ENCODE measurements around the gene OR4E2.

OR4E2 gene

GRCh38 chr14:21673718-21674117 lies 20.1 kb downstream of the OR4E2 start, which contains the start of gene OR4E1:
OR4E1 (minus strand) TSS chr14:21673818; CDS start chr14:21670935, 2,883 bp downstream.
- H3K4me2 ChIP-seq (ENCODE audit: insufficient read depth, low read length) = no peak within 1 kb of the TSS
- H4K20me1 ChIP-seq (ENCODE audit: insufficient read depth, low read length) = no peaks in the 10 kb centered on the region
- H3K36me3 ChIP-seq (ENCODE audit: insufficient read depth, low read length) = no peaks in the 10 kb centered on the region
- no peaks in the 10 kb centered on the region for H3K79me2 ChIP-seq (ENCODE audit: insufficient read depth, low read length)
- no peak within 1 kb of the TSS for H3K9ac ChIP-seq (ENCODE audit: low read depth, low read length)
- no peak within 1 kb of the TSS for H2AFZ ChIP-seq (ENCODE audit: low read depth, low read length)
- DNase-seq (no peak), ATAC-seq (ENCODE audit: insufficient read depth, low read depth) (no peak)
- H3K4me3 ChIP-seq (ENCODE audit: low read depth in 1 of 2, low read length in 2 of 2) = no peak within 1 kb of the TSS; a peak in 1 of 4 replicates
- no peak within 1 kb of the TSS for H3K27ac ChIP-seq (ENCODE audit: low read length)
- no peak for TF ChIP-seq EZH2 (IDR thresholded peaks at IDR 0.05; ENCODE audit: borderline replicate concordance, low read depth, low read length, severe bottlenecking)
- no peak for TF ChIP-seq CTCF (IDR thresholded peaks at IDR 0.05; ENCODE audit: borderline replicate concordance, extremely low read depth, low read length, poor library complexity, severe bottlenecking)
- H3K27me3 ChIP-seq (ENCODE audit: insufficient read depth, low read length, poor library complexity) = peaks cover 13% of the 10 kb centered on the region
- no peaks in the 10 kb centered on the region for H3K4me1 ChIP-seq (ENCODE audit: insufficient read depth, low read length)
- peaks cover 2% of the 10 kb centered on the region for H3K9me3 ChIP-seq (ENCODE audit: insufficient read depth, low read length, severe bottlenecking)

- DNase-seq = no peak
- H3K4me2 ChIP-seq (ENCODE audit: insufficient read depth, low read length) = no peak overlapping the region
- TF ChIP-seq EZH2 (IDR thresholded peaks at IDR 0.05; ENCODE audit: borderline replicate concordance, low read depth, low read length, severe bottlenecking) (no peak), CTCF (IDR thresholded peaks at IDR 0.05; ENCODE audit: borderline replicate concordance, extremely low read depth, low read length, poor library complexity, severe bottlenecking) (no peak)
- no peak overlapping the region for H3K4me3 ChIP-seq (ENCODE audit: low read depth in 1 of 2, low read length in 2 of 2)
- no peaks in the 10 kb centered on the region for H3K79me2 ChIP-seq (ENCODE audit: insufficient read depth, low read length)
- peaks cover 2% of the 10 kb centered on the region for H3K9me3 ChIP-seq (ENCODE audit: insufficient read depth, low read length, severe bottlenecking)
- H3K4me1 ChIP-seq (ENCODE audit: insufficient read depth, low read length) = no peaks in the 10 kb centered on the region
- no peak for ATAC-seq (ENCODE audit: insufficient read depth, low read depth)
- no peak overlapping the region for H2AFZ ChIP-seq (ENCODE audit: low read depth, low read length)
- peaks cover 8% of the 10 kb centered on the region for H3K27me3 ChIP-seq (ENCODE audit: insufficient read depth, low read length, poor library complexity)
- H3K9ac ChIP-seq (ENCODE audit: low read depth, low read length) = no peak overlapping the region
- no peak overlapping the region for H3K27ac ChIP-seq (ENCODE audit: low read length)
- H4K20me1 ChIP-seq (ENCODE audit: insufficient read depth, low read length) = no peaks in the 10 kb centered on the region
- no peaks in the 10 kb centered on the region for H3K36me3 ChIP-seq (ENCODE audit: insufficient read depth, low read length)
Observed at GRCh38 chr14:21675566-21675965, 21.9 kb downstream of the OR4E2 start.

- no peak overlapping the region for H3K27ac ChIP-seq (ENCODE audit: low read length)
- DNase-seq = no peak
- H3K36me3 ChIP-seq (ENCODE audit: insufficient read depth, low read length) = no peaks in the 10 kb centered on the region
- H3K4me2 ChIP-seq (ENCODE audit: insufficient read depth, low read length) = no peak overlapping the region
- TF ChIP-seq CTCF (IDR thresholded peaks at IDR 0.05; ENCODE audit: borderline replicate concordance, extremely low read depth, low read length, poor library complexity, severe bottlenecking) (no peak), EZH2 (IDR thresholded peaks at IDR 0.05; ENCODE audit: borderline replicate concordance, low read depth, low read length, severe bottlenecking) (no peak)
- H4K20me1 ChIP-seq (ENCODE audit: insufficient read depth, low read length) = no peaks in the 10 kb centered on the region
- no peaks in the 10 kb centered on the region for H3K4me1 ChIP-seq (ENCODE audit: insufficient read depth, low read length)
- ATAC-seq (ENCODE audit: insufficient read depth, low read depth) = no peak
- no peak overlapping the region for H2AFZ ChIP-seq (ENCODE audit: low read depth, low read length)
- peaks cover under 1% of the 10 kb centered on the region for H3K9me3 ChIP-seq (ENCODE audit: insufficient read depth, low read length, severe bottlenecking)
- H3K27me3 ChIP-seq (ENCODE audit: insufficient read depth, low read length, poor library complexity) = peaks cover 14% of the 10 kb centered on the region
- no peak overlapping the region for H3K4me3 ChIP-seq (ENCODE audit: low read depth in 1 of 2, low read length in 2 of 2)
- H3K9ac ChIP-seq (ENCODE audit: low read depth, low read length) = no peak overlapping the region
- no peaks in the 10 kb centered on the region for H3K79me2 ChIP-seq (ENCODE audit: insufficient read depth, low read length)
Observed at GRCh38 chr14:21680072-21680471, 26.4 kb downstream of the OR4E2 start.

GRCh38 chr14:21686468-21686867 lies 32.8 kb downstream of the OR4E2 start:
- TF ChIP-seq EZH2 (IDR thresholded peaks at IDR 0.05; ENCODE audit: borderline replicate concordance, low read depth, low read length, severe bottlenecking) (no peak), CTCF (IDR thresholded peaks at IDR 0.05; ENCODE audit: borderline replicate concordance, extremely low read depth, low read length, poor library complexity, severe bottlenecking) (no peak)
- no peaks in the 10 kb centered on the region for H3K79me2 ChIP-seq (ENCODE audit: insufficient read depth, low read length)

More at GRCh38 chr14:21686468-21686867, 32.8 kb downstream of the OR4E2 start:
- no peak for DNase-seq
- Histone ChIP-seq H3K4me3 (ENCODE audit: low read depth in 1 of 2, low read length in 2 of 2) (no peak overlapping the region), H3K9ac (ENCODE audit: low read depth, low read length) (no peak overlapping the region), H4K20me1 (ENCODE audit: insufficient read depth, low read length) (no peaks in the 10 kb centered on the region), H2AFZ (ENCODE audit: low read depth, low read length) (no peak overlapping the region), H3K27me3 (ENCODE audit: insufficient read depth, low read length, poor library complexity) (peaks cover 11% of the 10 kb centered on the region), H3K27ac (ENCODE audit: low read length) (no peak overlapping the region), H3K4me1 (ENCODE audit: insufficient read depth, low read length) (no peaks in the 10 kb centered on the region), H3K4me2 (ENCODE audit: insufficient read depth, low read length) (no peak overlapping the region), H3K36me3 (ENCODE audit: insufficient read depth, low read length) (no peaks in the 10 kb centered on the region), H3K9me3 (ENCODE audit: insufficient read depth, low read length, severe bottlenecking) (no peaks in the 10 kb centered on the region)
- ATAC-seq (ENCODE audit: insufficient read depth, low read depth) = no peak

Data from DND-41 (cell line).